GM12878 (cell line): ENCODE results near the gene SUMF1. TPM values are rescaled to one million over a fixed set of nuclear protein-coding genes. Genes with fewer than 3 reads are reported as not detected.

Experiments used
- ATAC-seq: fragments of 200-7000 bp; cut with Tn5 transposase; 3 replicates; pipeline ENCODE4 v1.9.1; 2020; ENCODE audit warnings: mild to moderate bottlenecking, moderate library complexity
- BruUV-seq: library from RNA; stranded (reverse); fragments of 400-500 nt; replicated peaks from 2 replicates; lab custom pipeline; 2021; lab: Mats Ljungman, UMichigan
- CTCF ChIA-PET: fragments of 300-600 bp; sonication (Branson Sonifier 250); formaldehyde crosslinking; extraction: SDS; loops from one replicate; lab custom pipeline; 2021; ENCODE audit warnings: inconsistent platforms; lab: Yijun Ruan, JAX
- POLR2A ChIA-PET: fragments of 350-600 bp; formaldehyde crosslinking; extraction: SDS; loops from one replicate; lab custom pipeline; 2021; ENCODE audit warnings: inconsistent platforms; lab: Charles Lee
- RAD21 ChIA-PET: fragments of 300-600 bp; sonication (Branson Sonifier 250); formaldehyde crosslinking; loops from one replicate; lab custom pipeline; 2023; ENCODE audit warnings: antibody characterized with exemption; ENCODE audit not compliant: unreplicated experiment; lab: Charles Lee
- SMC1A ChIA-PET: fragments of 300-600 bp; sonication (Branson Sonifier 250); formaldehyde crosslinking; loops from one replicate; lab custom pipeline; 2023; ENCODE audit not compliant: unreplicated experiment, uncharacterized antibody; lab: Charles Lee
- DNase-seq: peaks from one replicate; pipeline ENCODE4 v3.0.0-alpha.2; 2011; ENCODE audit warnings: low read depth, low spot score
- FAIRE-seq: peaks from 3 replicates; lab custom pipeline; 2011; peaks lifted over from hg19 to GRCh38; lab: Jason Lieb, UNC
- H2AFZ ChIP-seq: 2 replicates; pipeline ENCODE4 v1.6.0; 2011; ENCODE audit warnings: low read depth, low read length, control low read depth; ENCODE audit not compliant: control insufficient read depth
- H3K27ac ChIP-seq: 2 replicates; pipeline ENCODE4 v1.5.1; 2011; ENCODE audit warnings: control low read depth; ENCODE audit not compliant: control insufficient read depth, insufficient read depth
- H3K27me3 ChIP-seq, 2 experiments: replicated peaks in 1 of 2; 2 replicates each; pipeline versions ENCODE4 v1.6.0 to v1.6.1; 2011; ENCODE audit warnings: low read length in 1 of 2; ENCODE audit not compliant: control insufficient read depth in 2 of 2, insufficient read depth in 2 of 2
- H3K36me3 ChIP-seq, 2 experiments: 2 replicates each; pipeline ENCODE4 v1.5.1; 2011; ENCODE audit warnings: low read length in 1 of 2; ENCODE audit not compliant: control insufficient read depth in 2 of 2, insufficient read depth in 2 of 2
- H3K4me1 ChIP-seq: 2 replicates; pipeline ENCODE4 v1.6.1; 2011; ENCODE audit warnings: mild to moderate bottlenecking, low read length, moderate library complexity, mixed read lengths; ENCODE audit not compliant: control insufficient read depth, insufficient read depth
- H3K4me2 ChIP-seq: 2 replicates; pipeline ENCODE4 v1.6.0; 2011; ENCODE audit warnings: control low read depth; ENCODE audit not compliant: control insufficient read depth, insufficient read depth
- H3K4me3 ChIP-seq: fragments of 200-600 bp; sonication (generic); 2 replicates; pipeline ENCODE4 v1.5.1; 2016
- H3K79me2 ChIP-seq: 2 replicates; pipeline ENCODE4 v1.6.0; 2011; ENCODE audit warnings: low read length; ENCODE audit not compliant: control insufficient read depth, insufficient read depth
- H3K9ac ChIP-seq: 2 replicates; pipeline ENCODE4 v1.8.0; 2011; ENCODE audit warnings: low read length, control low read depth, mixed read lengths; ENCODE audit not compliant: control insufficient read depth, insufficient read depth
- H3K9me3 ChIP-seq: replicated peaks from 3 replicates; pipeline ENCODE4 v1.5.1; 2011; ENCODE audit warnings: mild to moderate bottlenecking, low read length; ENCODE audit not compliant: control insufficient read depth, insufficient read depth
- H4K20me1 ChIP-seq: 2 replicates; pipeline ENCODE4 v1.6.0; 2011; ENCODE audit not compliant: control insufficient read depth, insufficient read depth
- CBX3 ChIP-seq: fragments of 200-600 bp; sonication (generic); IDR thresholded peaks from 2 replicates; pipeline ENCODE4 v1.6.1; 2016; ENCODE audit warnings: low read depth, borderline replicate concordance
- ETV6 ChIP-seq, 2 experiments: fragments of 450-650 bp in 1 of 2; IDR thresholded peaks in 1 of 2; conservative IDR thresholded peaks in 1 of 2; 2 replicates each; pipeline ENCODE4 v1.6.1; 2014; ENCODE audit warnings: antibody characterized with exemption in 1 of 2, borderline replicate concordance in 1 of 2, low read depth in 1 of 2, mild to moderate bottlenecking in 1 of 2, moderate library complexity in 1 of 2
- GABPA ChIP-seq: IDR thresholded peaks from 2 replicates; pipeline ENCODE4 v1.6.1; 2014; ENCODE audit warnings: antibody characterized with exemption, low read depth, mild to moderate bottlenecking, inconsistent platforms
- HCFC1 ChIP-seq: fragments of 150-350 bp; IDR thresholded peaks from 2 replicates; pipeline ENCODE4 v1.6.1; 2014; ENCODE audit warnings: low read length
- KDM1A ChIP-seq: fragments of 200-600 bp; sonication (generic); IDR thresholded peaks from 2 replicates; pipeline ENCODE4 v1.6.1; 2016; ENCODE audit warnings: borderline replicate concordance
- NFYA ChIP-seq: IDR thresholded peaks from 2 replicates; pipeline ENCODE4 v1.6.1; 2011; ENCODE audit warnings: low read depth, mild to moderate bottlenecking, low read length, improper control_type of control experiment, borderline replicate concordance
- SMAD5 ChIP-seq: IDR thresholded peaks from 2 replicates; pipeline ENCODE4 v1.6.1; 2016; ENCODE audit warnings: antibody characterized with exemption, low read depth
- ZNF687 ChIP-seq: fragments of 450-650 bp; IDR thresholded peaks from 2 replicates; pipeline ENCODE4 v1.6.1; 2017; ENCODE audit warnings: mild to moderate bottlenecking, moderate library complexity
- WGBS: methylation state at CpG from one replicate; pipeline ENCODE4 v1.1.6; 2016; ENCODE audit warnings: low lambda C conversion rate; ENCODE audit not compliant: insufficient replicate concordance, insufficient coverage; ENCODE audit errors: missing lambda C conversion rate; 5-methylcytosine and 5-hydroxymethylcytosine counted together
- in situ Hi-C: fragments of 300-500 bp; cut with MboI; formaldehyde crosslinking; loops from 9 replicates; pipeline ENCODE4 v1.14.3; 2018; ENCODE audit warnings: mixed read lengths
- intact Hi-C: fragments of 100-400 bp; cut with micrococcal nuclease; formaldehyde crosslinking; loops from one replicate; pipeline ENCODE4 v1.14.2; 2022; ENCODE audit not compliant: unreplicated experiment
- polyA plus RNA-seq, 11 experiments: library from polyadenylated mRNA; depleted of rRNA in 4 of 11; unstranded in 6 of 11; stranded (reverse) in 5 of 11; fragments of >200 nt; fragmentation: Nextera tagmentation in 4 of 11; fragmentation: Illumina TruSeq in 1 of 11; extraction: Ambion mirVana in 4 of 11; extraction: Trizol in 1 of 11; gene quantifications; 1 replicate in 1 of 11; 2 replicates in 10 of 11; pipeline versions ENCODE4 v1.2.1 to v1.2.3, GENCODE V29; 2011 to 2016; ENCODE audit warnings: inconsistent platforms in 2 of 11, missing spikeins in 2 of 11, low read depth in 1 of 11
- total RNA-seq, 4 experiments: library from RNA; depleted of rRNA in 3 of 4; stranded (reverse); fragments of >200 nt in 3 of 4; fragmentation: Illumina TruSeq in 1 of 4; extraction: Trizol in 1 of 4; gene quantifications; 2 replicates each; pipeline versions ENCODE4 v1.2.1 to v1.2.3, GENCODE V29; 2013 to 2021
- TF ChIP-seq, protein P1 (sequence below): fragments of 450-650 bp; formaldehyde crosslinking; IDR thresholded peaks from 2 replicates; pipeline ENCODE4 v1.4.0; 2022; ENCODE audit warnings: mild to moderate bottlenecking, moderate library complexity
- TF ChIP-seq, protein P2 (sequence below): fragments of 450-650 bp; IDR thresholded peaks from 2 replicates; pipeline ENCODE4 v1.6.1; 2018; ENCODE audit warnings: borderline replicate concordance, mild to moderate bottlenecking; ENCODE audit not compliant: partially characterized antibody

The SUMF1 gene
- total and polyA plus RNA-seq, 10 of the 15 experiments (the other 5 are each of a cell fraction or from before 2014, with no cell fraction given) = 3.2 to 14.3 (median 8.5) TPM

DNA sequence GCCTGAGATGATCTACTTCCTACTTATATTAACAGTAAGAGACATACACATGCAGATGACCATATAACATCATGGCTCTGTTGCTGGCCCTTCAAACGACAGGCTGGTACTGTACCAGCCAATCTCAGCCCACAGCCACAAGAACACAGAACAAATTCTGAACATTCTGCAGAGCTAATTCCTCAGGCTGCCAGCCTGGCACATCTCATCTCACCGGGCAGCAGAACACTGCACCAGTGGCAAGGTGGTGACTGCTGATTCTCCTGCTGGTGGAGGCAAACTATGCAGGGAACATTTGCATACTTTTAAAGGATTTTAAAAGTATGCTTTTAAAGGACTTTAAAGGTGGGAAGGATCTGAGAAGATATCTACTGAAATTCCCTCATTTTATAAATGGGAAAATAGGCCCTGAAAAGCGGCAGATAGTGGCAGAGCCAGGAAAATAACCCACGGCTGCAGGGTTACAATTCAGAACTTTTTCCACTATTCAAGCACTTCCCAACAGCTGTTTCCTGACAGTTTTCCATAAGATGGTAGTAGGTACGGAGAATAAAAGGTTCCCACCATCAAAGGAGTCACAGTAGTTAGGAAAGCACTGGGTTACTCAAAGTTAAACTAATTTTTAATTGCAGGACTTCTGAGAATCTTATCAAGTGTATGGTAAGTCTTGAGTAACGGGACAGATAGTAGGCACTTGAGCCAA, 37.3 kb downstream of the SUMF1 start:
- H4K20me1 ChIP-seq = no peaks in the 10 kb centered on the region
- intact Hi-C loops = loop anchor here (5.0 kb wide), 2 partner anchors 63 to 78 kb away; partner anchors contain the start of gene ITPR1
- RAD21 ChIA-PET = interaction anchor here (1.5 to 4.4 kb wide), 2 partner anchors 17 to 63 kb away, joined by 3 to 19 read pairs; partner anchors contain the start of gene ITPR1
- H3K79me2 ChIP-seq = no peaks in the 10 kb centered on the region
- no peak overlapping the region for H3K9ac ChIP-seq
- H3K4me1 ChIP-seq = peaks cover 11% of the 10 kb centered on the region; the same call in 1 of the 2 replicates
- in situ Hi-C loops = no loop called here
- H3K4me2 ChIP-seq = no peak overlapping the region
- SMC1A ChIA-PET = interaction anchor here (1.0 to 1.6 kb wide), 3 partner anchors 65 to 93 kb away, joined by 3 to 4 read pairs (median 3); no protein-coding TSS in a partner anchor
- H3K4me3 ChIP-seq = no peak overlapping the region
- ATAC-seq (no peak), FAIRE-seq (no peak), DNase-seq (no peak)
- no peak overlapping the region for H3K27ac ChIP-seq
- H3K9me3 ChIP-seq = peaks cover 1% of the 10 kb centered on the region; the same call in 2 of the 3 replicates
- no TSS peak for BruUV-seq
- POLR2A ChIA-PET = no interaction called here
- H2AFZ ChIP-seq = no peak overlapping the region
- H3K36me3 ChIP-seq = no peaks in the 10 kb centered on the region; a peak in 1 of 4 replicates
- CTCF ChIA-PET = no interaction called here
- no peaks in the 10 kb centered on the region for H3K27me3 ChIP-seq
- WGBS = 73% methylated on average over 6 of the region's 6 CpGs
- no peak for TF ChIP-seq NFYA
- no peak for TF ChIP-seq ZNF687
- TF ChIP-seq HCFC1 = no peak
- no peak for TF ChIP-seq CBX3
- no peak for TF ChIP-seq GABPA
- no peak for TF ChIP-seq ETV6 (conservative IDR thresholded peaks at IDR 0.05 in 1 of 2, IDR thresholded peaks at IDR 0.05 in 1 of 2; ENCODE audit: borderline replicate concordance in 1 of 2, low read depth in 1 of 2)
- TF ChIP-seq KDM1A = no peak
- TF ChIP-seq, protein P1, sequence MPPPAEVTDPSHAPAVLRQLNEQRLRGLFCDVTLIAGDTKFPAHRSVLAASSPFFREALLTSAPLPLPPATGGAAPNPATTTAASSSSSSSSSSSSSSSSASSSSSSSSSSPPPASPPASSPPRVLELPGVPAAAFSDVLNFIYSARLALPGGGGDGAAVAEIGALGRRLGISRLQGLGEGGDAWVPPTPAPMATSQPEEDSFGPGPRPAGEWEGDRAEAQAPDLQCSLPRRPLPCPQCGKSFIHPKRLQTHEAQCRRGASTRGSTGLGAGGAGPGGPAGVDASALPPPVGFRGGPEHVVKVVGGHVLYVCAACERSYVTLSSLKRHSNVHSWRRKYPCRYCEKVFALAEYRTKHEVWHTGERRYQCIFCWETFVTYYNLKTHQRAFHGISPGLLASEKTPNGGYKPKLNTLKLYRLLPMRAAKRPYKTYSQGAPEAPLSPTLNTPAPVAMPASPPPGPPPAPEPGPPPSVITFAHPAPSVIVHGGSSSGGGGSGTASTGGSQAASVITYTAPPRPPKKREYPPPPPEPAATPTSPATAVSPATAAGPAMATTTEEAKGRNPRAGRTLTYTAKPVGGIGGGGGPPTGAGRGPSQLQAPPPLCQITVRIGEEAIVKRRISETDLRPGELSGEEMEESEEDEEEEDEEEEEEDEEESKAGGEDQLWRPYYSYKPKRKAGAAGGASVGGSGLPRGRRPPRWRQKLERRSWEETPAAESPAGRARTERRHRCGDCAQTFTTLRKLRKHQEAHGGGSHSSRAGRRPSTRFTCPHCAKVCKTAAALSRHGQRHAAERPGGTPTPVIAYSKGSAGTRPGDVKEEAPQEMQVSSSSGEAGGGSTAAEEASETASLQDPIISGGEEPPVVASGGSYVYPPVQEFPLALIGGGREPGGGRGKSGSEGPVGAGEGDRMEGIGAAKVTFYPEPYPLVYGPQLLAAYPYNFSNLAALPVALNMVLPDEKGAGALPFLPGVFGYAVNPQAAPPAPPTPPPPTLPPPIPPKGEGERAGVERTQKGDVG = no peak
- no peak for TF ChIP-seq SMAD5
- TF ChIP-seq, protein P2, sequence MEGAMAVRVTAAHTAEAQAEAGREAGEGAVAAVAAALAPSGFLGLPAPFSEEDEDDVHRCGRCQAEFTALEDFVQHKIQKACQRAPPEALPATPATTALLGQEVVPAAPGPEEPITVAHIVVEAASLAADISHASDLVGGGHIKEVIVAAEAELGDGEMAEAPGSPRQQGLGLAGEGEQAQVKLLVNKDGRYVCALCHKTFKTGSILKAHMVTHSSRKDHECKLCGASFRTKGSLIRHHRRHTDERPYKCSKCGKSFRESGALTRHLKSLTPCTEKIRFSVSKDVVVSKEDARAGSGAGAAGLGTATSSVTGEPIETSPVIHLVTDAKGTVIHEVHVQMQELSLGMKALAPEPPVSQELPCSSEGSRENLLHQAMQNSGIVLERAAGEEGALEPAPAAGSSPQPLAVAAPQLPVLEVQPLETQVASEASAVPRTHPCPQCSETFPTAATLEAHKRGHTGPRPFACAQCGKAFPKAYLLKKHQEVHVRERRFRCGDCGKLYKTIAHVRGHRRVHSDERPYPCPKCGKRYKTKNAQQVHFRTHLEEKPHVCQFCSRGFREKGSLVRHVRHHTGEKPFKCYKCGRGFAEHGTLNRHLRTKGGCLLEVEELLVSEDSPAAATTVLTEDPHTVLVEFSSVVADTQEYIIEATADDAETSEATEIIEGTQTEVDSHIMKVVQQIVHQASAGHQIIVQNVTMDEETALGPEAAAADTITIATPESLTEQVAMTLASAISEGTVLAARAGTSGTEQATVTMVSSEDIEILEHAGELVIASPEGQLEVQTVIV = no peak
